GM12801 (cell line): ENCODE measurements around the gene TC2N.

Experiments used
- CTCF ChIP-seq: IDR thresholded peaks from one replicate; pipeline ENCODE4 v1.5.1; 2011; ENCODE audit warnings: control low read depth; ENCODE audit not compliant: insufficient read length; ENCODE audit errors: extremely low read depth

Gene TC2N

DNA sequence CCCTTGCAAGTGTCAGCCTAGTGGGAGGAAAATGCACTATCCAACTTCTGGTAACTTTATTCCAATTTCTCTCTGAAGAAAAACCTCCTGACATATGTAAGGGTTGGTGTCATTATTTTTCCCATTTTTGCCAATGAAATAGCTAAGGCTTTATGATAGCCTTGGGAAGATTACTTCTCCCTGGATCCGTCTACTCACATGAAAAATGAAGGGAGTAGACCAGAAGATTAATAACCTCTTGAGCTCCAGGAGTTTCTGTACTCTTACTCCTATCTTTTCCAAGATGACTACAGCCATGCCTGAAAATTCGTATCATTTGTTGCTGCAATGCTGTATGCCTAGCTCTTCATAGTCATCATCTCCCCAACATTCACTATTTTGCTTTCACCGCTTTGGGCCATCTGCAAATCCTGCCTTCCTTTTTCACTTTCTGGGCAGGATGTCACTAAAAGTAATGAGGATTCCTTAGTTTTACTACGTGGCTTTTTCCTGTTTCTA is 18.8 kb downstream of the TC2N start:
- no peak for TF ChIP-seq CTCF

DNA sequence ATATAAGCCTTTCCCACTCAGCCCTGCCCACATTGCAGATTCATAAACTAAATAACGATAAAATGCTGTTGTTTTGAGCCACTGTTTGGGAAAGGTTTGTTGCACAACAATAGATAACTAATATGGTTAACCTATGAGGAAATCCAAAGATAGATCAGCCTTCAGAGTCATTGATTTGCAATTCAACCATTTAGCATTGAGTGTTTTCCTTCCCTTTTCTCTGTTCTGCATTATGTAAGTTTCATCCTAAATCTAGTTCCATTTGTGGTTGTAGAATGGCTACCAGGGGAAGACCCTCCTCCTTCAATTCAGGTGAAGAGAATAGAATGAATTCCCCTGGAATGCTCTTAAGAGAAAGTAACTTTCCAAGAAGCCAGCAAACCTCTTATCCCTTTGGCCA is 19.6 kb downstream of the TC2N start:
- TF ChIP-seq CTCF: no peak

DNA sequence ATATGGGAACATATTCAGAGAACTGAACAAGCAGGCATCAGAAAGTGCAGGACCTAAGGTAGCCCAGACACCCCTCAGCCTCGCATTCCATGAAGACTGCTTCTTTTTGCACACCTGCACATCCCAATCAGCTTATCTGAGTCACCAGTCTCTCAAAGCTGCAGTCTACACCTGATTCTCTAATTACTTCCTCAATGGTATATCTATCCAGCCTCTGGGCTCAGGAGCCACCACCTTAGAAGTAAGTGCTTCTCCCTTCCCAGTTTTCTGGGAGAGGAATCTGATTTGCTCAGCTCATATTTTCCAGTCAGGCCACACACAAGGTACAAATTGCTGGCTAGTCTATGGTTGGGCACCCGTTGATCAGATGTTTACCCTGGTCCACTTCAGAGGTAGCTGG is 21.7 kb downstream of the TC2N start:
- no peak for TF ChIP-seq CTCF

DNA sequence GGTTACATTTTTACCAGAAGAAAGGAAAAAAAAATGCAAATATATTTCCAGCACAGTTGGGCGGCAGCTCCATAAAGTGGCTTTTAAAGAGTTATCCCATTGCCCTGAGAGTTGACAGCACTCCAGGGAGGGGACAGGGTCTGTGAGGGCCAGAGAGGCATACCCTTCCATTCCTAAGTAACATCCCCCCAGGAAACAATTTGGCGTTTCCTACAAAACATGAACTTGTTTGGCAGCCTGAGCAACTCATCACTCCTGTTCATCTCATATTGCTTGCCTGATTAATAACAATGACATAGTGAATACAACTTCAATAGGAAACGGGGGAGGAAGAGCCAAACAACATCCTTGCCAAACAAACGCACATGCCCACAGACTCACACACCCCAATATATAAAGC is 23.3 kb downstream of the TC2N start:
- no peak for TF ChIP-seq CTCF

- TF ChIP-seq CTCF: no peak
Measured at GRCh38 chr14:91843437-91843836, 23.9 kb downstream of the TC2N start.

DNA sequence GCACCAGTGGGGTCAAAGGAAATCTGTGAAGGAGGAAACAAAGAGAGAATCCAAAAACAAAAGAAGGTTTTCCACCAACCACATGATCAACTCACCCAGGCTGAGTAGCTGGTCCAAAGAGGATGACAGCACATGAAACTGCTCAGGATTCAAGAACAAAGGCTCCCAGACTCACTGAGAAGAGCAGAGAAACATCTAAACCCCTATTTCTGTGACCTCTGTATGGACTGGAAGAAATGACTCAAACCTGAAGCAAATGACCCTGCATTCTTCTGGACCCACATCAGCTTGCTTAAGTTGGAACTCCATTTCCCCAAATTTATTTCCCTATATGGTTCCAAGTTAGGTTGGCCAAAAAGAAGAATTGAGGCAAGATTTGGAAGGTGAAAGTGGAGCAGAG is 26.3 kb downstream of the TC2N start:
- no peak for TF ChIP-seq CTCF

DNA sequence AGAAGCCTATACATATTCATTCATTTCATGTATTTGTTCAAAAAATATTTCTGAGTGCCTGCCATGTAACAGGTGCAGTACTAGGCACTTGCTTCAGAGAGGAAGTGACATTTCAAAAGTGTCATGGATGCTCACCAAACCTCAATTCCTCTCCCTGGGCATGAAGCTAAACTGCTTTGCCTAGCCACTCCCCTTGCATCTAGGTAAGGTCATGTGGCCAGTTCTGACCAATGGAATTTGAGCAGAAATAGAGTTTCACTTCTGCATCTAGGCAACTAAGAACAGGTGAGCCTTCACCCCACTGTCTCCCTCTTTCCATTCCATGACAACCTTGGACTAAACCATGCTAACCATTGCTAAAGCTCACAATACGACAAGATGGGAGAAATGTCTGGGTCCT is 27.6 kb downstream of the TC2N start:
- no peak for TF ChIP-seq CTCF

GRCh38 chr14:91837076-91837475 is 30.3 kb downstream of the TC2N start:
- TF ChIP-seq CTCF: no peak
